ENCODE results near the gene DGKI.
"Not testable (repeated sequence)": the region's sequence is repeated elsewhere in the genome, so short reads cannot be mapped to it uniquely, and the experiment has no call there.

DNA sequence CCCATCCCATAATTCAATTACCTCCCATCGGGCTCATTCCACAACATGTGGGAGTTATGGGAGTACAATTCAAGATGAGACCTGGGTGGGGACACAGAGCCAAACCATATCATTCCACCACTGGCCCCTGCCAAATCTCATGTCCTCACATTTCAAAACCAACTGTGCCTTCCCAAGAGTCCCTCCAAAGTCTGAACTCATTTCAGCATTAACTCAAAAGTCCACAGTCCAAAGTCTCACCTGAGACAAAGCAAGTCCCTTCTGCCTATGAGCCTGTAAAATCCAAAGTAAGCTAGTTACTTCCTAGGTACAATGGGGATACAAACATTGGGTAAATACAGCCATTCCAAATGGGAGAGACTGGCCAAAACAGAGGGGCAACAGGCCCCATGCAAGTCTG is 15.2 kb downstream of the DGKI start:
- TF ChIP-seq CBX8, JUNB (IDR thresholded peaks at IDR 0.05): not testable (repeated sequence)
- TF ChIP-seq, protein P1, sequence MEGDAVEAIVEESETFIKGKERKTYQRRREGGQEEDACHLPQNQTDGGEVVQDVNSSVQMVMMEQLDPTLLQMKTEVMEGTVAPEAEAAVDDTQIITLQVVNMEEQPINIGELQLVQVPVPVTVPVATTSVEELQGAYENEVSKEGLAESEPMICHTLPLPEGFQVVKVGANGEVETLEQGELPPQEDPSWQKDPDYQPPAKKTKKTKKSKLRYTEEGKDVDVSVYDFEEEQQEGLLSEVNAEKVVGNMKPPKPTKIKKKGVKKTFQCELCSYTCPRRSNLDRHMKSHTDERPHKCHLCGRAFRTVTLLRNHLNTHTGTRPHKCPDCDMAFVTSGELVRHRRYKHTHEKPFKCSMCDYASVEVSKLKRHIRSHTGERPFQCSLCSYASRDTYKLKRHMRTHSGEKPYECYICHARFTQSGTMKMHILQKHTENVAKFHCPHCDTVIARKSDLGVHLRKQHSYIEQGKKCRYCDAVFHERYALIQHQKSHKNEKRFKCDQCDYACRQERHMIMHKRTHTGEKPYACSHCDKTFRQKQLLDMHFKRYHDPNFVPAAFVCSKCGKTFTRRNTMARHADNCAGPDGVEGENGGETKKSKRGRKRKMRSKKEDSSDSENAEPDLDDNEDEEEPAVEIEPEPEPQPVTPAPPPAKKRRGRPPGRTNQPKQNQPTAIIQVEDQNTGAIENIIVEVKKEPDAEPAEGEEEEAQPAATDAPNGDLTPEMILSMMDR (IDR thresholded peaks at IDR 0.05) = not testable (repeated sequence)
